SK-N-MC (cell line): ENCODE measurements around the gene ZNF22.

Experiments used
- EZH2 ChIP-seq: fragments of 200-600 bp; sonication (generic); IDR thresholded peaks from one replicate; pipeline ENCODE4 v1.6.1; 2017; ENCODE audit warnings: antibody characterized with exemption
- FOXP2 ChIP-seq: optimal IDR thresholded peaks from 2 replicates; pipeline ENCODE3; 2011; ENCODE audit warnings: mild to moderate bottlenecking, moderate library complexity; ENCODE audit not compliant: insufficient read depth; ENCODE audit errors: extremely low read length, control extremely low read depth
- POLR2AphosphoS5 ChIP-seq: IDR thresholded peaks from 2 replicates; pipeline ENCODE4 v1.6.1; 2012; ENCODE audit warnings: mild to moderate bottlenecking, low read depth, low read length, borderline replicate concordance

DNA sequence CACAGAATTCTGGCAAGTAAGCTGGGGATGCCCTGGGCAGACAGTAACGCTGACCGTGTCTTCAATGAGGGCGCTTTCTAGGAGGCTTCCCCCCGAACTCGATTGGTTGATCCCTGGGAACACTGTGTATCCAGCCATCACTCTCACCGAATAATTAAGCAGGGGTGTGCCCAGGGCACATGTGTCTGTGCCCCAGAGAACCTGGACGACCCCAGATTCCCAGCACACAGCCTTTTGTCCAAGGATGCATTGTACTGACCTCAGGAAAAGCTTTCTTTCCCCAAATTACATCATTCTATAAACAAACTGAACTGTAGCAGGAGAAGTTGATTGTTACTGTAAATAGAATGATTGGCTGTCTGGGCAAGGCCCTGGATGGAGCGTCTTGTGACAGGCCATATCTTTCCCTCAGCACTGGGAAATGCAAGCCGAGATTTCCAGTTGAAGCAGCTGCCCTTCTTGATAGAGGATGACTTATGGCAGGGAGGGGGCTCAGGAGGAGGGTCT, 15.5 kb upstream of the ZNF22 start:
- TF ChIP-seq EZH2 (no peak), POLR2AphosphoS5 (no peak), FOXP2 (no peak)
